Activated CD8-positive, alpha-beta T cell treated with anti-CD3 and anti-CD28 coated beads for 36 hours (primary cell): ENCODE measurements around the gene AXIN2. TPM values are rescaled to one million over a fixed set of nuclear protein-coding genes. Genes with fewer than 3 reads are reported as not detected.

Source experiments
- ATAC-seq: fragments of 200-7000 bp; cut with Tn5 transposase; one replicate; pipeline ENCODE4 v1.10.0; 2021; ENCODE audit warnings: mild to moderate bottlenecking, moderate library complexity
- CTCF ChIA-PET: fragments of 350-600 bp; sonication (Branson Sonifier 250); formaldehyde crosslinking; loops from one replicate; lab custom pipeline; 2021; ENCODE audit warnings: antibody characterized with exemption; lab: Charles Lee
- POLR2A ChIA-PET: fragments of 350-600 bp; sonication (Branson Sonifier 250); formaldehyde crosslinking; loops from one replicate; lab custom pipeline; 2021; ENCODE audit warnings: antibody characterized with exemption; lab: Charles Lee
- DNase-seq: peaks from one replicate; pipeline ENCODE4 v3.0.0-alpha.2; 2020
- H3K27ac Mint-ChIP-seq: one replicate; pipeline ENCODE4 v1.8.0; 2021; ENCODE audit warnings: mild to moderate bottlenecking, mixed read lengths
- H3K27me3 Mint-ChIP-seq: one replicate; pipeline ENCODE4 v1.8.0; 2021; ENCODE audit warnings: mixed read lengths
- H3K36me3 Mint-ChIP-seq: one replicate; pipeline ENCODE4 v1.8.0; 2021; ENCODE audit warnings: low read depth, mixed read lengths
- H3K4me1 Mint-ChIP-seq: one replicate; pipeline ENCODE4 v1.8.0; 2021; ENCODE audit warnings: low read depth, mixed read lengths
- H3K4me3 Mint-ChIP-seq: one replicate; pipeline ENCODE4 v1.8.0; 2021; ENCODE audit warnings: mild to moderate bottlenecking, moderate library complexity, mixed read lengths
- H3K9me3 Mint-ChIP-seq: one replicate; pipeline ENCODE4 v1.8.0; 2021; ENCODE audit warnings: mixed read lengths
- intact Hi-C: fragments of 100-400 bp; cut with micrococcal nuclease; formaldehyde crosslinking; loops from one replicate; pipeline ENCODE4 v1.10.0; 2022
- total RNA-seq, 2 experiments: library from RNA; stranded (reverse); gene quantifications; one replicate each; pipeline ENCODE4 v1.2.3, GENCODE V29; 2021
- TF ChIP-seq, protein P1 (sequence below): fragments of 200-600 bp; IDR thresholded peaks from one replicate; pipeline ENCODE4 v1.8.0; 2022; ENCODE audit warnings: antibody characterized with exemption, mild to moderate bottlenecking

The AXIN2 gene
- total RNA-seq, 2 experiments from 2014 or later: 0.69 to 1.0 TPM

DNA sequence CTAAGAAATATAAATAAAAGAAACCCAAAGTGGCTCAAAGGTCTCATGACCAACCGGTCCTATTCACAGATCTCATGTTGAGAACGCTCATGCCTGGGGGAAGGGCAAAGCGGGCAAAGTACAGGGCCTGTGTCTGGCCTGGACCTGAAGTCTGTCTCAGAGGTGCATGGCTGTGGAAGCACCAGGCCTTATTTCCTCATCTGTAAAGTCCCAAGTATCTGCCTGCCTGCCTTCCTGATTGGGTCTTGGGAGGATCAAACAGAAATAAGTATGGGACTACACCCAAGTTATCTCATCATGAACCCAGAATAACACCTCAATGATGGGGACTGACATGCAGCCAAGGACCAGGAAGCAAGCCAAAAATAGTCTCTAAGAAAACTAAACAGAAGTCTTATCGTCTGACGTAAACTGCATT lies 14.2 kb downstream of the AXIN2 start:
- Mint-ChIP-seq H3K27ac (no peak overlapping the region), H3K4me3 (no peak overlapping the region), H3K9me3 (no peaks in the 10 kb centered on the region), H3K4me1 (peaks cover 26% of the 10 kb centered on the region), H3K27me3 (no peaks in the 10 kb centered on the region), H3K36me3 (peaks cover 14% of the 10 kb centered on the region)
- intact Hi-C loops: no loop called here
- DNase-seq (no peak), ATAC-seq (no peak)
- TF ChIP-seq, protein P1, sequence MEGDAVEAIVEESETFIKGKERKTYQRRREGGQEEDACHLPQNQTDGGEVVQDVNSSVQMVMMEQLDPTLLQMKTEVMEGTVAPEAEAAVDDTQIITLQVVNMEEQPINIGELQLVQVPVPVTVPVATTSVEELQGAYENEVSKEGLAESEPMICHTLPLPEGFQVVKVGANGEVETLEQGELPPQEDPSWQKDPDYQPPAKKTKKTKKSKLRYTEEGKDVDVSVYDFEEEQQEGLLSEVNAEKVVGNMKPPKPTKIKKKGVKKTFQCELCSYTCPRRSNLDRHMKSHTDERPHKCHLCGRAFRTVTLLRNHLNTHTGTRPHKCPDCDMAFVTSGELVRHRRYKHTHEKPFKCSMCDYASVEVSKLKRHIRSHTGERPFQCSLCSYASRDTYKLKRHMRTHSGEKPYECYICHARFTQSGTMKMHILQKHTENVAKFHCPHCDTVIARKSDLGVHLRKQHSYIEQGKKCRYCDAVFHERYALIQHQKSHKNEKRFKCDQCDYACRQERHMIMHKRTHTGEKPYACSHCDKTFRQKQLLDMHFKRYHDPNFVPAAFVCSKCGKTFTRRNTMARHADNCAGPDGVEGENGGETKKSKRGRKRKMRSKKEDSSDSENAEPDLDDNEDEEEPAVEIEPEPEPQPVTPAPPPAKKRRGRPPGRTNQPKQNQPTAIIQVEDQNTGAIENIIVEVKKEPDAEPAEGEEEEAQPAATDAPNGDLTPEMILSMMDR: no peak
- ChIA-PET CTCF (no interaction called here), POLR2A (no interaction called here)

DNA sequence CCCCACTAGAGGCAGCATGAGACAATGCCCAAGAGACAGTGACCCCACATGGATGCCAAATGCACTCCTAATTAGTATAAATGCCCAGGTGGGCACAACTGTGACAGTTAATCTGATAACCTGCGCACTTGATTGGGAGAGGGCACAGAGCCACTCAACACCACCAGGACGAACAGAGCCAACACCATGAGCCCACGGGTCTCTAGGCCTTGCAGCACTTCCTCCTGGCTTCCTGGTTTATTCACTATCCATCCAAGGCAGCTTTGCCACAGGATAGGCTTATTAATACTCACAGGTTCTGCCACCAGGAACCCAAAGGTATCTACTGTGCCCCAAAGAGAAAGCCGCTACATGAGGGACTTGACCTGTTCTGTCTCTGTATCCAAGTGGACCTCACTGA lies 14.9 kb downstream of the AXIN2 start:
- no peak overlapping the region for H3K27ac Mint-ChIP-seq
- intact Hi-C loops: no loop called here
- peaks cover 22% of the 10 kb centered on the region for H3K4me1 Mint-ChIP-seq
- CTCF ChIA-PET: no interaction called here
- TF ChIP-seq, protein P1: no peak
- no peaks in the 10 kb centered on the region for H3K9me3 Mint-ChIP-seq
- no peak overlapping the region for H3K4me3 Mint-ChIP-seq
- DNase-seq (no peak), ATAC-seq (no peak)
- POLR2A ChIA-PET: no interaction called here
- peaks cover 11% of the 10 kb centered on the region for H3K36me3 Mint-ChIP-seq
- no peaks in the 10 kb centered on the region for H3K27me3 Mint-ChIP-seq

DNA sequence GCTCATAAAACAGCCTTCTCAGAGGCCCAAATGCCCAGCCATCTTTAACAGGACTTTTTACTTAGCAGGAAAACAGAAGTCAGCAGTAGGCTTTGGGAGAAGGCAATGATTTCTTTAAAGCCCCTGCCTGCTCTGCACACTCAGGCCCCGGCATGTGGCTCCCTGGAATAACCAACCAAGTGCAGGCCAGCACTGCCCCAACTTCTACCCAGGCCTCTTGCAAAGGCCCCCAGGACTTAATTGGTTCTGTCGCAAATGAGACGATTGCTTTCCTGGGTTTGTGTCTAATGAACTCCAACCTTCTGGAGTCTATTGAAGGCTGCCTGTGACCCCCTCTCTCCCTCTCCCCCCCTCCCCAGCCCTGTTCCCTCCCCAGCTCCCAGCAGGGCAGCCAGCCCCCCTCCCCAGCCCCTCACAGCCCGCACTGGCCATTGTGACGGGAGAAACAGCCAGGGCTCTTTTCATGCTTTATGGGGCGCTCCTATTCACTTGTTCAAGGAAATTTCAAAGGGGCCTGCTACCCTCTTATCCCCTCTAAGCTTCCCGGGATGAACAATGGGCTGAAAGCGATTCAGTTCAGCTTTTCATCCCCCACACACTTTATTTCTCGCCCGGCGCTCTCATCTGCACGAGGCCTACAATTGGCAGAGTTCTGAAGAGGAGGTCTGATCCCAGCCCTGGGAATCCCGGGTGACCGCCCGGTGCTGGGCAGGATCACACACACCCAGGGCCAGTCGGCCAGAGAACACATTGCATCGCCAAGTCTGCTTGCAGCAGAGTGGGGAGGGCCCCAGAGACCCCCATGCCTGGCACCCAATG lies 15.5 kb downstream of the AXIN2 start:
- DNase-seq: no peak
- ChIA-PET POLR2A (no interaction called here), CTCF (no interaction called here)
- no peak for ATAC-seq
- Mint-ChIP-seq H3K4me3 (no peak overlapping the region), H3K27ac (no peak overlapping the region), H3K36me3 (peaks cover 17% of the 10 kb centered on the region), H3K4me1 (peaks cover 17% of the 10 kb centered on the region), H3K9me3 (no peaks in the 10 kb centered on the region), H3K27me3 (no peaks in the 10 kb centered on the region)
- TF ChIP-seq, protein P1: no peak
- intact Hi-C loops: no loop called here

DNA sequence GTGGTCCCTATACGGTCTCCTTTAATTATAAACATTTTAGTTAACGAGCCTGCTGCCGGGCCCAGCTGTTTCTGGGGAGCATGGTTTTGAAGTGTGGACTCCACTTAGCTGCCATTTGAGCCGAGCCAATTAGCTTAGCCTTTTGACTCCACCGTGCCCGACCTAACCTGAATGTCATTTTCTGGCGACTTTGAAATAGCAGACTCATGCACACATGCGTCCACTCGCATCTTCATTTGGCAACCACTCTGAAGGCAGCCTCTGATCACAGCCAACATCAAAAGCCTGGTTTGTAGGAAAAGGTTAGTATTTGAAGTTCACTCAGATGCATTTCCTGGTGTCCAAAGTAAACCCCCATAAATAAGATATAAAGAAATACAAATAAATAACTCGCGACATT lies 16.8 kb downstream of the AXIN2 start:
- no peaks in the 10 kb centered on the region for H3K9me3 Mint-ChIP-seq
- H3K27ac Mint-ChIP-seq: no peak overlapping the region
- CTCF ChIA-PET: interaction anchor here (0.7 to 1.5 kb wide), 3 partner anchors 8 to 13 kb away, joined by 3 to 7 read pairs (median 3); no protein-coding TSS in a partner anchor
- DNase-seq: no peak
- H3K27me3 Mint-ChIP-seq: no peaks in the 10 kb centered on the region
- POLR2A ChIA-PET: no interaction called here
- TF ChIP-seq, protein P1: no peak
- H3K36me3 Mint-ChIP-seq: peaks cover 17% of the 10 kb centered on the region
- intact Hi-C loops: no loop called here
- peaks cover 10% of the 10 kb centered on the region for H3K4me1 Mint-ChIP-seq
- no peak overlapping the region for H3K4me3 Mint-ChIP-seq
- no peak for ATAC-seq

DNA sequence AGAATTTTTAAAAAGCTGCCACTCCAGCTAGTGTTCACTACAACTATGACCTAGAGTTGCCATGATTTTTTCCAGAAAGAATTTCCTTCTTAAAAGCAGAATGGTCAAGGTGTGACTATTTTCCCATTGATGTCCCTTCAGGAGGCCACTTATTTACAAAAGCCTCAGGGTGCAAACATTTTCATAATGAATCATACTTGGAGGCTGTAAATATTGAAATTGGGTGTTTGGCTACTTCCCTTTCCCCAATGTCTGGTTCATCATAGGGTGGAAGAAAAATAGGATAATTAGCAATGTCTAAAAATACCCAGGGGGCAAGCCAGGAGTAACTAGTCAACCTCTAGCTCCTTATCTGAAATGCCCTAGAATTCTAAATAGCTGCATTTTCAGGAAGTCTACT lies 18.8 kb downstream of the AXIN2 start:
- ChIA-PET CTCF (interaction anchor here (1.4 kb wide), 1 partner anchor 14 kb away, joined by 3 read pairs; no protein-coding TSS in a partner anchor), POLR2A (no interaction called here)
- H3K4me1 Mint-ChIP-seq: peaks cover 18% of the 10 kb centered on the region
- H3K27ac Mint-ChIP-seq: no peak overlapping the region
- intact Hi-C loops: no loop called here
- H3K9me3 Mint-ChIP-seq: no peaks in the 10 kb centered on the region
- TF ChIP-seq, protein P1: no peak
- no peak overlapping the region for H3K4me3 Mint-ChIP-seq
- H3K36me3 Mint-ChIP-seq: peaks cover 8% of the 10 kb centered on the region
- DNase-seq (no peak), ATAC-seq (no peak)
- H3K27me3 Mint-ChIP-seq: no peaks in the 10 kb centered on the region
